ENCODE data around the gene CRYBB3. TPM values are rescaled to one million over a fixed set of nuclear protein-coding genes. Genes with fewer than 3 reads are reported as not detected.
"Not testable (repeated sequence)": the region's sequence is repeated elsewhere in the genome, so short reads cannot be mapped to it uniquely, and the experiment has no call there.

Gene CRYBB3
- total RNA-seq, 1 donor from 2014 or later, result 0.58 TPM

DNA sequence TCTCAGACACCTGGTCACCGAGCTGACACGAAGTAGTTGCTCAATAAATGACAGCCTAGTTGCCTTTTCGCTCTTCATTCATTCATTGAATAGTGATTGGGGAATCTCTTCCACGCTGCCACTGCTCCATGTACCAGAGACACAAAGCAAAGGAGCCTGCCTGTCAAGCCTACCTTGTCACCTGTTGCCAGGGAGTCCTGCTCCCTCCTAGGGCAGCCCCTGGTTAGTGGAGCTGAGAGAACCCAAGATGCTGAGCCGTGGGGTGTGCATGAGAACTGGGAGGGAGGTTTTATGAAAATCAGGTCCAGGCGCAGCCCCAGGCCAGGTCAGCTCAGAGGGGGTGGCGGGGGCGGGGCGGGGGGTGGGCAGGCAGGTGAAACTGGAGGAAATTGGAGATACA is 38.4 kb downstream of the CRYBB3 start:
- not testable (repeated sequence) for DNase-seq (ENCODE audit: extremely low read depth, low read depth, low spot score)

DNA sequence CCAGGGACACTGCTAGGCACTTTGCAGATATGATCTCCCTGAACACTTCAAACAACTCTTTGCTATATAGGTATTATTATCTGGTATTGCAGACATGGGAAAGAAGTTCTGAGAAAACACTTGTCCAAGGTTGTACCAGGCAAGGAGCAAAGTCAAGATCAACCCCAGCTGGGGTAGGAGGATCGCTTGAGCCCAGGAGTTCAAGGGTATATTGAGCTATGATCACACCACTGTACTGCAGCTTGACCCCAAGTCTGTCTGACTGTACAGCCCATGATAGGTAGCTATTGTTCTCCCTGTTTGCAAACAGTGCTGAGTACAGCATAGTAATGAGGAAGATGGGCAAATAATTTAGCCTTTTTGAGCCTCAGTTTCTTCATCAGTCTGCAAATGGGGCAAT is 55.5 kb downstream of the CRYBB3 start:
- DNase-seq (ENCODE audit: extremely low read depth, low read depth, low spot score), result not testable (repeated sequence)

Other genes with a start within 250 kb of the CRYBB3 start
- 60.3 and 91.0 TPM in 2 replicates for gene KIAA1671, start 247.1 kb upstream of the CRYBB3 start, total RNA-seq
- gene CRYBB2, start 19.8 kb downstream of the CRYBB3 start, total RNA-seq, result 0.24 and 1.1 TPM in 2 replicates